ENCODE data around the gene C1orf122. TPM values are rescaled to one million over a fixed set of nuclear protein-coding genes. Genes with fewer than 3 reads are reported as not detected.

The C1orf122 gene
- total and polyA plus RNA-seq, 2 of the 4 experiments (the other 2 are of a cell fraction), result 2.0 to 13.6 TPM

DNA sequence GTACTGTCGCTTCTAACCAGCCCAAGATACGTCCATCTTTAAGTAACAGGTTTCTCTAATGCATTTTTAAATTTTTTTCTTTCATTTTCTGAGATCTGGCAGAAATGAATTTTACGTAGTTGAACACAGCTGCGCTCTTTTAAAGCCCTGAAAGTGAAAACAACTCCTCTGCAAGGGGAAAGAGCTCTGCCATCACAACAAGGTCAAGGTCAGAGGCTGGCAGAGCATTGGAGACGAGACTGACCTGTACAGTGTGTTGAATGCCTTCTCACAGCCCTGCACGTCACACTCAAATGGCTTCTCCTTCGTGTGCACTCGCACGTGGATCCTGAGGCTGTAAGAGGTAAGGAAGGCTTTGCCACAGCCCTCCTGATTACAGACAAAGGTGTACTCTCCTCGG, 32.1 kb downstream of the C1orf122 start:
- Histone ChIP-seq H2BK20ac (ENCODE audit: low read depth, low read length) (no peak overlapping the region), H2BK15ac (ENCODE audit: low read depth, low read length) (no peak overlapping the region), H3K9me1 (ENCODE audit: insufficient read depth, low read length) (peaks cover 6% of the 10 kb centered on the region; the same call in 1 of the 2 replicates), H3K18ac (ENCODE audit: low read depth, low read length) (no peak overlapping the region), H3K9me3 (ENCODE audit: control insufficient read depth, insufficient read depth, low read length) (no peaks in the 10 kb centered on the region), H3K27ac (ENCODE audit: insufficient read depth, low read length) (no peak overlapping the region), H3K4me1 (ENCODE audit: control insufficient read depth, insufficient read depth, low read length) (peaks cover 3% of the 10 kb centered on the region; the same call in 1 of the 2 replicates), H2BK5ac (ENCODE audit: low read depth, low read length, poor library complexity, severe bottlenecking) (no peak overlapping the region), H3K4me3 (ENCODE audit: insufficient read depth, low read depth, low read length) (no peak overlapping the region), H3K14ac (replicated peaks; ENCODE audit: low read depth, low read length) (no peak overlapping the region), H3K4ac (ENCODE audit: low read depth, low read length) (no peak overlapping the region), H2AK5ac (ENCODE audit: low read depth, low read length) (no peak overlapping the region), H4K8ac (ENCODE audit: low read depth in 2 of 2, low read length in 2 of 2) (no peak overlapping the region), H3K9ac (ENCODE audit: low read depth, low read length) (no peak overlapping the region), H2BK120ac (ENCODE audit: low read depth, low read length) (no peak overlapping the region), H2AK9ac (replicated peaks; ENCODE audit: low read depth, low read length, poor library complexity) (no peak overlapping the region), H3K23ac (ENCODE audit: low read depth, low read length) (no peak overlapping the region), H3K79me1 (ENCODE audit: low read depth in 1 of 2, low read length in 2 of 2) (peaks cover 17 to 33% of the 10 kb centered on the region in 2 experiments), H4K20me1 (ENCODE audit: insufficient read depth, low read length) (no peaks in the 10 kb centered on the region; the same call in 1 of the 2 replicates), H2AFZ (replicated peaks; ENCODE audit: low read length, poor library complexity) (no peak overlapping the region), H3K27me3 (ENCODE audit: control insufficient read depth, insufficient read depth, low read length) (no peaks in the 10 kb centered on the region), H3K56ac (ENCODE audit: extremely low read depth, insufficient read depth, low read length) (no peak overlapping the region), H4K5ac (ENCODE audit: low read depth, low read length) (no peak overlapping the region), H3K4me2 (ENCODE audit: low read depth, low read length) (no peak overlapping the region), H4K91ac (ENCODE audit: insufficient read depth, low read depth, low read length) (no peak overlapping the region), H3K36me3 (ENCODE audit: control insufficient read depth, insufficient read depth, low read length) (peaks cover 38% of the 10 kb centered on the region)
- ChIA-PET CTCF (no interaction called here), POLR2A (ENCODE audit: unreplicated experiment) (no interaction called here)
- ATAC-seq (ENCODE audit: low read depth) (no peak), DNase-seq (no peak)
- dilution Hi-C loops (cut with HindIII; ENCODE audit: low sequenced_read_pairs, unreplicated experiment), result no loop called here
- intact Hi-C loops (cut with micrococcal nuclease), result no loop called here
- TF ChIP-seq MXI1 (IDR thresholded peaks at IDR 0.05; ENCODE audit: borderline replicate concordance, low read depth, low read length) (no peak), USF2 (IDR thresholded peaks at IDR 0.05; ENCODE audit: low read depth, low read length) (no peak), MAFK (IDR thresholded peaks at IDR 0.05; ENCODE audit: low read depth, low read length) (no peak), RAD21 (IDR thresholded peaks at IDR 0.05; ENCODE audit: low read length) (no peak), CEBPB (IDR thresholded peaks at IDR 0.05; ENCODE audit: low read depth, low read length) (no peak), NFE2L2 (IDR thresholded peaks at IDR 0.05; ENCODE audit: low read depth, low read length) (no peak), MAZ (IDR thresholded peaks at IDR 0.05; ENCODE audit: borderline replicate concordance, low read depth, low read length) (no peak), SMC3 (IDR thresholded peaks at IDR 0.05; ENCODE audit: low read depth, low read length) (no peak), BHLHE40 (IDR thresholded peaks at IDR 0.05; ENCODE audit: low read depth, low read length) (no peak), FOS (IDR thresholded peaks at IDR 0.05; ENCODE audit: low read depth, low read length) (no peak), CHD1 (IDR thresholded peaks at IDR 0.05; ENCODE audit: low read depth, low read length) (no peak), POLR2A (IDR thresholded peaks at IDR 0.05; ENCODE audit: low read depth, low read length) (no peak), RFX5 (IDR thresholded peaks at IDR 0.05; ENCODE audit: low read depth, low read length) (no peak), RCOR1 (IDR thresholded peaks at IDR 0.05; ENCODE audit: insufficient replicate concordance, low read length) (no peak)
- TF ChIP-seq, protein P1, sequence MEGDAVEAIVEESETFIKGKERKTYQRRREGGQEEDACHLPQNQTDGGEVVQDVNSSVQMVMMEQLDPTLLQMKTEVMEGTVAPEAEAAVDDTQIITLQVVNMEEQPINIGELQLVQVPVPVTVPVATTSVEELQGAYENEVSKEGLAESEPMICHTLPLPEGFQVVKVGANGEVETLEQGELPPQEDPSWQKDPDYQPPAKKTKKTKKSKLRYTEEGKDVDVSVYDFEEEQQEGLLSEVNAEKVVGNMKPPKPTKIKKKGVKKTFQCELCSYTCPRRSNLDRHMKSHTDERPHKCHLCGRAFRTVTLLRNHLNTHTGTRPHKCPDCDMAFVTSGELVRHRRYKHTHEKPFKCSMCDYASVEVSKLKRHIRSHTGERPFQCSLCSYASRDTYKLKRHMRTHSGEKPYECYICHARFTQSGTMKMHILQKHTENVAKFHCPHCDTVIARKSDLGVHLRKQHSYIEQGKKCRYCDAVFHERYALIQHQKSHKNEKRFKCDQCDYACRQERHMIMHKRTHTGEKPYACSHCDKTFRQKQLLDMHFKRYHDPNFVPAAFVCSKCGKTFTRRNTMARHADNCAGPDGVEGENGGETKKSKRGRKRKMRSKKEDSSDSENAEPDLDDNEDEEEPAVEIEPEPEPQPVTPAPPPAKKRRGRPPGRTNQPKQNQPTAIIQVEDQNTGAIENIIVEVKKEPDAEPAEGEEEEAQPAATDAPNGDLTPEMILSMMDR (conservative IDR thresholded peaks at IDR 0.05; ENCODE audit: low read depth, low read length), result no peak
- TF ChIP-seq, protein P2, sequence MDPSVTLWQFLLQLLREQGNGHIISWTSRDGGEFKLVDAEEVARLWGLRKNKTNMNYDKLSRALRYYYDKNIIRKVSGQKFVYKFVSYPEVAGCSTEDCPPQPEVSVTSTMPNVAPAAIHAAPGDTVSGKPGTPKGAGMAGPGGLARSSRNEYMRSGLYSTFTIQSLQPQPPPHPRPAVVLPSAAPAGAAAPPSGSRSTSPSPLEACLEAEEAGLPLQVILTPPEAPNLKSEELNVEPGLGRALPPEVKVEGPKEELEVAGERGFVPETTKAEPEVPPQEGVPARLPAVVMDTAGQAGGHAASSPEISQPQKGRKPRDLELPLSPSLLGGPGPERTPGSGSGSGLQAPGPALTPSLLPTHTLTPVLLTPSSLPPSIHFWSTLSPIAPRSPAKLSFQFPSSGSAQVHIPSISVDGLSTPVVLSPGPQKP (IDR thresholded peaks at IDR 0.05; ENCODE audit: borderline replicate concordance, low read depth, low read length), result no peak
- no TSS peak for BruUV-seq (replicated peaks)
- in situ Hi-C loops (cut with MboI; ENCODE audit: low sequenced_read_pairs), result no loop called here
- WGBS, 2 experiments (ENCODE audit: extremely low coverage in 2 of 2, insufficient read length in 1 of 2), result 93% methylated on average over 4 of the region's 10 CpGs; no CpG with 5 or more reads in 1 of the 2 experiments
